Measurements from ENCODE around the gene MPDZ. TPM values are rescaled to one million over a fixed set of nuclear protein-coding genes. Genes with fewer than 3 reads are reported as not detected.

Gene MPDZ
- total RNA-seq, 1 experiment from 2014 or later = 0.12 TPM

DNA sequence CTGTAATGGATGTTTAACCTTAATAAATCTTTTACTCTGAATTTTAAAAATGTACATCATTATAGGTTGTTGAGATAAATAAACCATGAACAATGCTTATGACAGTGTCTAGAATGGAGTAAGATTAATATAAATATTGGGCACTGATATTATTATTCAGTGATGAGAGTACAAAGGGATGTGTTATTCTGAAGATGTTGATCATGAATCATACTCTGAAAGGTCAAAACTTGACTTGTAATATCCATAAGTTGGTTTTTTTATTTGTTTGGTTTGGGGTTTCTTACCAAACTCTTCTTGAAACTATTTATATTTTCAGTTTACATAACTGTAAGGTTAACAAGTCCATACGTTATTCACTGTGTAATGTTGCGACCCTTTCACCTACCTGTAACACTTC is 163.2 kb downstream of the MPDZ start:
- Histone ChIP-seq H3K79me2 (ENCODE audit: insufficient read depth, low read length) (no peaks in the 10 kb centered on the region), H3K9me3 (ENCODE audit: control insufficient read depth in 1 of 2, insufficient read depth in 1 of 2, low read depth in 1 of 2, low read length in 2 of 2) (no peaks in the 10 kb centered on the region), H3K27ac (ENCODE audit: low read depth, low read length) (no peak overlapping the region), H3K27me3 (ENCODE audit: insufficient read depth, low read length) (no peaks in the 10 kb centered on the region), H3K4me2 (ENCODE audit: low read length) (no peak overlapping the region), H3K4me3 (replicated peaks in 1 of 2; ENCODE audit: low read depth in 1 of 2, low read length in 2 of 2) (no peak overlapping the region), H3K36me3 (ENCODE audit: control insufficient read depth in 1 of 2, insufficient read depth in 2 of 2, low read length in 2 of 2) (no peaks in the 10 kb centered on the region), H4K20me1 (ENCODE audit: insufficient read depth) (no peaks in the 10 kb centered on the region), H3K4me1 (ENCODE audit: control insufficient read depth in 1 of 2, insufficient read depth in 2 of 2, low read length in 2 of 2) (no peaks in the 10 kb centered on the region), H3K9me2 (ENCODE audit: insufficient read depth) (no peaks in the 10 kb centered on the region), H2AFZ (ENCODE audit: low read depth, low read length, poor library complexity, severe bottlenecking) (no peak overlapping the region), H3K9ac (ENCODE audit: low read length) (no peak overlapping the region)
- no TSS peak for BruUV-seq (replicated peaks)
- POLR2A ChIA-PET = no interaction called here
- CTCF ChIA-PET = no interaction called here
- RAD21 ChIA-PET (ENCODE audit: low non-redundant PET in 1 of 2, low total read pairs in 2 of 2, uncharacterized antibody in 2 of 2, unreplicated experiment in 2 of 2) = no interaction called here
- DNase-seq (ENCODE audit: low read depth, low spot score) = no peak
- no peak for ATAC-seq
- intact Hi-C loops (cut with micrococcal nuclease) = no loop called here
- TF ChIP-seq SP1 (IDR thresholded peaks at IDR 0.05; ENCODE audit: low read depth) = no peak
- no peak for TF ChIP-seq YY1 (IDR thresholded peaks at IDR 0.05; ENCODE audit: extremely low read depth, insufficient replicate concordance, low read depth, low read length)
- TF ChIP-seq, protein P1, sequence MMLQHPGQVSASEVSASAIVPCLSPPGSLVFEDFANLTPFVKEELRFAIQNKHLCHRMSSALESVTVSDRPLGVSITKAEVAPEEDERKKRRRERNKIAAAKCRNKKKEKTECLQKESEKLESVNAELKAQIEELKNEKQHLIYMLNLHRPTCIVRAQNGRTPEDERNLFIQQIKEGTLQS (IDR thresholded peaks at IDR 0.05) = no peak
- no peak for TF ChIP-seq ZNF274 (IDR thresholded peaks at IDR 0.05; ENCODE audit: low read depth, low read length)
- no peak for TF ChIP-seq JUND (IDR thresholded peaks at IDR 0.05)
- no peak for TF ChIP-seq ZBTB33 (IDR thresholded peaks at IDR 0.05; ENCODE audit: extremely low read depth, insufficient replicate concordance, low read length)
- TF ChIP-seq, protein P2, sequence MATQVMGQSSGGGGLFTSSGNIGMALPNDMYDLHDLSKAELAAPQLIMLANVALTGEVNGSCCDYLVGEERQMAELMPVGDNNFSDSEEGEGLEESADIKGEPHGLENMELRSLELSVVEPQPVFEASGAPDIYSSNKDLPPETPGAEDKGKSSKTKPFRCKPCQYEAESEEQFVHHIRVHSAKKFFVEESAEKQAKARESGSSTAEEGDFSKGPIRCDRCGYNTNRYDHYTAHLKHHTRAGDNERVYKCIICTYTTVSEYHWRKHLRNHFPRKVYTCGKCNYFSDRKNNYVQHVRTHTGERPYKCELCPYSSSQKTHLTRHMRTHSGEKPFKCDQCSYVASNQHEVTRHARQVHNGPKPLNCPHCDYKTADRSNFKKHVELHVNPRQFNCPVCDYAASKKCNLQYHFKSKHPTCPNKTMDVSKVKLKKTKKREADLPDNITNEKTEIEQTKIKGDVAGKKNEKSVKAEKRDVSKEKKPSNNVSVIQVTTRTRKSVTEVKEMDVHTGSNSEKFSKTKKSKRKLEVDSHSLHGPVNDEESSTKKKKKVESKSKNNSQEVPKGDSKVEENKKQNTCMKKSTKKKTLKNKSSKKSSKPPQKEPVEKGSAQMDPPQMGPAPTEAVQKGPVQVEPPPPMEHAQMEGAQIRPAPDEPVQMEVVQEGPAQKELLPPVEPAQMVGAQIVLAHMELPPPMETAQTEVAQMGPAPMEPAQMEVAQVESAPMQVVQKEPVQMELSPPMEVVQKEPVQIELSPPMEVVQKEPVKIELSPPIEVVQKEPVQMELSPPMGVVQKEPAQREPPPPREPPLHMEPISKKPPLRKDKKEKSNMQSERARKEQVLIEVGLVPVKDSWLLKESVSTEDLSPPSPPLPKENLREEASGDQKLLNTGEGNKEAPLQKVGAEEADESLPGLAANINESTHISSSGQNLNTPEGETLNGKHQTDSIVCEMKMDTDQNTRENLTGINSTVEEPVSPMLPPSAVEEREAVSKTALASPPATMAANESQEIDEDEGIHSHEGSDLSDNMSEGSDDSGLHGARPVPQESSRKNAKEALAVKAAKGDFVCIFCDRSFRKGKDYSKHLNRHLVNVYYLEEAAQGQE (IDR thresholded peaks at IDR 0.05; ENCODE audit: low read depth) = no peak
- TF ChIP-seq CEBPB (IDR thresholded peaks at IDR 0.05; ENCODE audit: low read depth) = no peak
- no peak for TF ChIP-seq ZFX (IDR thresholded peaks at IDR 0.05)
- TF ChIP-seq MAX (IDR thresholded peaks at IDR 0.05) = no peak
- no peak for TF ChIP-seq FOSL1 (IDR thresholded peaks at IDR 0.05; ENCODE audit: low read depth)
- no peak for TF ChIP-seq POLR2AphosphoS5 (IDR thresholded peaks at IDR 0.05; ENCODE audit: low read depth, low read length)
- TF ChIP-seq SRF (IDR thresholded peaks at IDR 0.05; ENCODE audit: low read depth) = no peak
- TF ChIP-seq SIN3A (IDR thresholded peaks at IDR 0.05; ENCODE audit: low read depth) = no peak
- no peak for TF ChIP-seq CBX3 (IDR thresholded peaks at IDR 0.05; ENCODE audit: low read depth)
- TF ChIP-seq, protein P3, sequence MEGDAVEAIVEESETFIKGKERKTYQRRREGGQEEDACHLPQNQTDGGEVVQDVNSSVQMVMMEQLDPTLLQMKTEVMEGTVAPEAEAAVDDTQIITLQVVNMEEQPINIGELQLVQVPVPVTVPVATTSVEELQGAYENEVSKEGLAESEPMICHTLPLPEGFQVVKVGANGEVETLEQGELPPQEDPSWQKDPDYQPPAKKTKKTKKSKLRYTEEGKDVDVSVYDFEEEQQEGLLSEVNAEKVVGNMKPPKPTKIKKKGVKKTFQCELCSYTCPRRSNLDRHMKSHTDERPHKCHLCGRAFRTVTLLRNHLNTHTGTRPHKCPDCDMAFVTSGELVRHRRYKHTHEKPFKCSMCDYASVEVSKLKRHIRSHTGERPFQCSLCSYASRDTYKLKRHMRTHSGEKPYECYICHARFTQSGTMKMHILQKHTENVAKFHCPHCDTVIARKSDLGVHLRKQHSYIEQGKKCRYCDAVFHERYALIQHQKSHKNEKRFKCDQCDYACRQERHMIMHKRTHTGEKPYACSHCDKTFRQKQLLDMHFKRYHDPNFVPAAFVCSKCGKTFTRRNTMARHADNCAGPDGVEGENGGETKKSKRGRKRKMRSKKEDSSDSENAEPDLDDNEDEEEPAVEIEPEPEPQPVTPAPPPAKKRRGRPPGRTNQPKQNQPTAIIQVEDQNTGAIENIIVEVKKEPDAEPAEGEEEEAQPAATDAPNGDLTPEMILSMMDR (IDR thresholded peaks at IDR 0.05 in 2 of 3, conservative IDR thresholded peaks at IDR 0.05 in 1 of 3; ENCODE audit: borderline replicate concordance in 1 of 3, insufficient read depth in 1 of 3, low read depth in 2 of 3, low read length in 2 of 3) = no peak
- no peak for TF ChIP-seq EZH2 (IDR thresholded peaks at IDR 0.05)
- no peak for TF ChIP-seq RAD21 (IDR thresholded peaks at IDR 0.05; ENCODE audit: low read depth)
- no peak for TF ChIP-seq TCF7L2 (IDR thresholded peaks at IDR 0.05; ENCODE audit: borderline replicate concordance, extremely low read depth, insufficient read depth, insufficient read length)
- no peak for TF ChIP-seq ELF1 (IDR thresholded peaks at IDR 0.05; ENCODE audit: borderline replicate concordance, low read depth)

Measured in HCT116 (cell line).